ENCODE measurements around the gene RRAGC. TPM values are rescaled to one million over a fixed set of nuclear protein-coding genes. Genes with fewer than 3 reads are reported as not detected.

RRAGC gene
- total and polyA plus RNA-seq, 2 of the 13 experiments (the other 11 are each of a cell fraction or from before 2014, with no cell fraction given), result 7.6 to 8.0 TPM

GRCh38 chr1:38805036-38805435, 54.5 kb downstream of the RRAGC start:
- no TSS peak for BruUV-seq (replicated peaks)
- ChIA-PET CTCF (ENCODE audit: low intra/inter-chr PET ratio, low total read pairs) (no interaction called here), POLR2A (no interaction called here)
- intact Hi-C loops (cut with micrococcal nuclease; ENCODE audit: unreplicated experiment), result no loop called here
- Histone ChIP-seq H3K79me2 (ENCODE audit: insufficient read depth, low read length) (no peaks in the 10 kb centered on the region), H3K27ac (ENCODE audit: extremely low read length, insufficient read depth, low read length) (no peak overlapping the region), H3K27me3 (ENCODE audit: control insufficient read depth in 1 of 2, insufficient read depth in 2 of 2, low read length in 2 of 2) (peaks cover 6 to 51% of the 10 kb centered on the region in 2 experiments), H2AFZ (ENCODE audit: low read length) (no peak overlapping the region), H4K20me1 (ENCODE audit: insufficient read depth, low read length) (no peaks in the 10 kb centered on the region), H3K9ac (ENCODE audit: insufficient read depth, low read depth, low read length) (no peak overlapping the region), H3K9me3 (ENCODE audit: low read length) (no peaks in the 10 kb centered on the region), H3K4me3 (replicated peaks in 1 of 3; ENCODE audit: insufficient read depth in 1 of 3, low read depth in 2 of 3, low read length in 3 of 3) (no peak overlapping the region), H3K36me3 (replicated peaks in 1 of 2; ENCODE audit: control insufficient read depth in 1 of 2, insufficient read depth in 2 of 2, low read length in 2 of 2) (no peaks in the 10 kb centered on the region), H3K4me2 (ENCODE audit: low read depth, low read length) (no peak overlapping the region), H3K4me1 (ENCODE audit: insufficient read depth, low read length) (peaks cover 4% of the 10 kb centered on the region; the same call in 1 of the 2 replicates)
- FAIRE-seq (no peak), ATAC-seq (no peak), DNase-seq (ENCODE audit: low spot score) (no peak)
- in situ Hi-C loops (cut with HindIII; ENCODE audit: extremely low pct_ligation_motif_present, low pct_unique_long_range_greater_than_20kb), result no loop called here
- 0 out of 2 replicates have a peak, but pooled peaks have one; percentile 61 for TF ChIP-seq EZH2 (conservative IDR thresholded peaks at IDR 0.05; ENCODE audit: low read depth, low read length)
- TF ChIP-seq ZNF207 (IDR thresholded peaks at IDR 0.05; ENCODE audit: borderline replicate concordance), result no peak
- WGBS (ENCODE audit: low lambda C conversion rate), result 39% methylated on average over 6 of the region's 8 CpGs

- Histone ChIP-seq H3K36me3 (replicated peaks in 1 of 2; ENCODE audit: control insufficient read depth in 1 of 2, insufficient read depth in 2 of 2, low read length in 2 of 2) (no peaks in the 10 kb centered on the region), H3K9ac (ENCODE audit: insufficient read depth, low read depth, low read length) (no peak overlapping the region), H4K20me1 (ENCODE audit: insufficient read depth, low read length) (no peaks in the 10 kb centered on the region), H3K4me1 (ENCODE audit: insufficient read depth, low read length) (peaks cover 7% of the 10 kb centered on the region; the same call in 1 of the 2 replicates), H3K79me2 (ENCODE audit: insufficient read depth, low read length) (no peaks in the 10 kb centered on the region), H3K27ac (ENCODE audit: extremely low read length, insufficient read depth, low read length) (no peak overlapping the region), H3K27me3 (ENCODE audit: control insufficient read depth in 1 of 2, insufficient read depth in 2 of 2, low read length in 2 of 2) (peaks cover 6 to 47% of the 10 kb centered on the region in 2 experiments), H2AFZ (ENCODE audit: low read length) (no peak overlapping the region), H3K4me3 (replicated peaks in 1 of 3; ENCODE audit: insufficient read depth in 1 of 3, low read depth in 2 of 3, low read length in 3 of 3) (peak overlapping the region in 2 of 3 experiments; percentile 16 to 33; a peak in 1 of 6 replicates), H3K9me3 (ENCODE audit: low read length) (no peaks in the 10 kb centered on the region), H3K4me2 (ENCODE audit: low read depth, low read length) (peak overlapping the region; percentile 63)
- ATAC-seq (peak; percentile 72), FAIRE-seq (no peak), DNase-seq (ENCODE audit: low spot score) (no peak)
- TF ChIP-seq ZFP82 (CRISPR knock-in tag; IDR thresholded peaks at IDR 0.05; ENCODE audit: borderline replicate concordance) (no peak), ZNF800 (CRISPR knock-in tag; IDR thresholded peaks at IDR 0.05) (peak; percentile 63; the same call in 1 of the 2 replicates), ZNF468 (CRISPR knock-in tag; IDR thresholded peaks at IDR 0.05) (no peak), HNRNPLL (IDR thresholded peaks at IDR 0.05; ENCODE audit: low read depth, low read length, poor library complexity, severe bottlenecking) (peak; percentile 95)
- POLR2A ChIA-PET, result no interaction called here
- in situ Hi-C loops (cut with HindIII; ENCODE audit: extremely low pct_ligation_motif_present, low pct_unique_long_range_greater_than_20kb) (no loop called here), intact Hi-C loops (cut with micrococcal nuclease; ENCODE audit: unreplicated experiment) (no loop called here)
- 21% methylated on average over 17 of the region's 81 CpGs for WGBS (ENCODE audit: low lambda C conversion rate)
- CTCF ChIA-PET (ENCODE audit: low intra/inter-chr PET ratio, low total read pairs), result no interaction called here
- no TSS peak for BruUV-seq (replicated peaks)
Observed at GRCh38 chr1:38804062-38804886, 55.3 kb downstream of the RRAGC start.
